Effector CD8-positive, alpha-beta T cell (primary cell): ENCODE results near the gene FARP1.

Source experiments
- DNase-seq: peaks from one replicate; lab custom pipeline; 2025; lab: John Stamatoyannopoulos, UW

The FARP1 gene

DNA sequence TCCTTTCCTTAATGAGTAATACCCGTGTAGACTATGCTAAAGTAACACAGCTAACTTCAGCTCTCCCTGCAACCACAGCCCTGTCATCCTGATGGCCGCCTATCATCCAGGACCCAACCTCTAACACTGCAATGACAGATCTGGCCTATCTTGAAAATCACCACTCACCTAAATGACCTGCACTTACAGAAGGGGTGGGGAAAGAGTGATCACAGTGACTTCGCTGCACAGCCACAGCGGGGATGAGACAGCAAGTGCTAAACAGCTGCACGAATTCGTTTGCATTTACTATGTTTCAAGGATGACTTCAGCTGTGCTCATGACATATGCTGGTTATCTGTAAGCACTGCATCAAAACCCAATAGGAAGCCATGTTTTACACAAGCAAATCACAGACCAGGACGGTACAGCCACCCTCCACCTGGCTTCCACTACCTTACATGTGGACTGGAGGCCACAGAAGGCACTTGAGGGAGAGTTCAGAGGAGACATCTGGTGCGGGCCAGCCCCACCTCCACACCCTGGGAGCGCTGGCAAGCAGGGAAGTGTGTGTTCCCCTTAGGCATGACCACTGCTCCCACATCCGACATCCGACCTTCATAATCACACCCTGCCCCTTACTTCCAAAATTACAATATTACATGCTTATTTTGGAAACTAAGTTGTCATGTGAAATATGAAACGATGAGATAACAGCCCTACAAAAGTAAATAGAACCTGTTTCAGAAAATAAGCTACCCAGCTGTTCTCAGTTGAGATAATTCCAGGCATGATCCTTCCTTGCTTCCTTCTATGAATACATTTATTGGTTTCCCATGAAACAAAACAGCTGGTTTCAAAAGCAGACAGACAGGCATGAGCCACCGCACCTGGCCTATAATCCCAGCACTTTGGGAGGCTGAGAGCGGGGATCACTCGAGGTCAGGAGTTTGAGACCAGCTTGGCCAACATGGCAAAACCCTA is 338.3 kb downstream of the FARP1 start:
- DNase-seq: no peak

DNA sequence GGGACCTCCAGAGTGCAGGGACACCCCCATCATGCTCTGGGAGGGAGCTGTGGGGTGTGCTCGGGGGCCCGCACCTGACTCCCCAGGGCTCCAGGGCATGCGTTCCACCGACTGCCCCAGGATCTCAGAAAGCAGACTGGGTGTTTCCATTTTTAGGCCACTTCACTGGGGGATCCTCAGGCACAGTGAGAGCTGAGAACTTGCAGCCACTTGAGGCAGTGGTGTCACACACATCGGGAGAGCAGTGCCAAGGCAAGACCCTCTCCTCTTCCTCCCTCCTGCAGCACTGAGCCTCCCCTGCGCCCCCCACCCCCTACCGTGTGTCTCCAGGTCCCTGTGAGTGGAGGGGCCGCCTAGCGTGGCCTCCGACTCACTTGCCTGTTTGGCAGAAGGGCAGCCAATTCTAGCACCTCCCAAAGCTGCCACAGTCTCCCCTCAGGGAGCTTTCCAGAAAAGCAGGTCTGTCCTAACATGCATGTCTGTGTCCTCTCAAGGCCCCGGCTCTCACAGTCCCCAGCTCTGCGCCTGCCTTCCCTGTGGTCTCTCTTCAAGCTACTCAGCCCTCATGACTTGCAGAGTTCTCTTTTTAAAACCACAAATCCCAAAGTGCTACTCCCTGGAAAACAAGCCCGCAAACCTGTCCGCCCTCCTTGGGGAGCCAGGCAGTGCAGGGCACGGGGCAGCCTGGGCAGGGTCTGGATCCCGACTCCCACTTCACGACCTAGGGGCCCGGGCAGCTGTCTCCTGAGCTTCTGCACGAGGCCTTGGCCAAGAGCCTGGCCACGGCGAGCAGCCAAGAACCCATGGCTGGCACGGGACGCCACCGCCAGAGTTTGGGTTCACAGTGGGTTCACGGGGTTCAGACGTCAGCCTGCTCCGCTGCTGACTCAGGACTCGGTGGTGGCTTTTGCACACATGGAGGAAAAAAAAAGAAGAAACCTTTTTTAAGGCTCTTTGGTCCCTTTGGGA is 339.9 kb downstream of the FARP1 start:
- DNase-seq: no peak

DNA sequence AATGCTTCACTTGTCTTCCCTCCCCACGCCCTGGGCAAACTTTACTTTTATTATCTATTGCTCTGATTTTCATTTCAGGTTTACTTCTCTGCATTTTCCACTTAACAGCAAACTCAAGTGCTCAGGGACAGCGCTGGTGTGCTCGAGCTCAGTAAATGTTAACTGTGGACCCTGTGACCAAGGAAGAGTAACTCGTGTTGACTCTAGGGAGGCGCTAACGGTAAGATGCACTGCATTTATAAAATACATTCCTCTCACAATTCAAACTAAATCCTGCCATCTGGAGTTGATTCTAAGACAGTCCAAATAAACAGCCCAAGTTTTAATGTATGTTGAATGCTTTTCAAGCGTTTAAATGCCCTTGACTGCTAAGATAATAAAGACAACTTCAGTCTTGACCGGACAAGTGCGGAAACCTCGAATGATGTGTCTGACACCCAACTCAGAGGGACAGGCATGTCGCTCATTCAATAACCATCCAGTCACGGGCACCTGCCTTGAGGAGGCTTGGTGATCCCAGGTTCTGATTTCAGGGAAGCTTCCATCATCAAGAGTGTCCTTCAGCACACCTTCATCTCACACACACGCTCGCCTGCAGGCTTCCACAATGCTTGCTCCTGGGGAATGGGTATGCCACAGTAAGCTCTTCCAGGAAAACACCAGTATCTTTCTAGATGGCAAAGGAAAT is 340.9 kb downstream of the FARP1 start:
- no peak for DNase-seq

DNA sequence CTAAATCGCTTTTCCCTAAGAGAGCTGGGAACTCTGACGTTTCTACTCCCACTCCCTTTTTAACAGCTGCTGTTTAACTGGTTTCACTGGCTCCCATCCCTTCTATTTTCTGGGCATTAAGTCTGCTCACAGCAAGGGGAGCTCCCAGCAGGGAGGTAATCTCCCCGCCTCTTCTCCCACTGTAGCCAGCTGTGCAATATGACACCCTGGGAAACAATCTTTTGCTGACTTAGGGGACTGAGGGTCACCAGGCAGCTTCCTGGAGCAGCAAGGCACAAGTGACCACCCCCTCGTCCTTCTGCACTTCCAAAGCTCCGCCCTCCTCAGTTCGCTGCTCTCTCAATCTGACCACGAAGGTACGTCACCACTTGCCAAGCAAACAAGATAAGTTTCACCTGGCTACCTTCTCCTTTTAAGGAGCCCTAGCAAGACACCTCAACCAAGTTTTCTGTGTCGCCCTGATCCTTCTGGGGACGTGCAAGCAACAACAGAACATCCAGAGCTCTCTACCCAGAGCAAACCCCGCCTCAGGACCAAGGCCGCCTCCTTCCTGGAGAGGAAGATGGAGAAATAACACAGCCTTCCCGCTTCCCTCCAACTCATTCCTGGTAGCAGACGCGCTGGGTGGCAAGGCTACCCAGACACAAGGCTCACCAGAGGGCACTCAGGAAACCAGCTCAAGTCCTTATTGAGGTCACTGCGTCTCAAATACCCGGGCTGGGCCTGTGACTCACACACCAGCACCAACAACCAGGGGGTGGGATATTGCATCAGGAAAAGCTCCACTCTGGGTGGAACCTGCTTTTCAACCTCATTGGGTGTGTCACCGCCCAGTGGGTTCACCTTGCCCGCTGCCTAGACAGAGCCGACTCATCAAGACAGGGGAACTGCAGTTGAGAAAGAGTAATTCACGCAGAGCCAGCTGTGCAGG is 341.7 kb downstream of the FARP1 start:
- no peak for DNase-seq

DNA sequence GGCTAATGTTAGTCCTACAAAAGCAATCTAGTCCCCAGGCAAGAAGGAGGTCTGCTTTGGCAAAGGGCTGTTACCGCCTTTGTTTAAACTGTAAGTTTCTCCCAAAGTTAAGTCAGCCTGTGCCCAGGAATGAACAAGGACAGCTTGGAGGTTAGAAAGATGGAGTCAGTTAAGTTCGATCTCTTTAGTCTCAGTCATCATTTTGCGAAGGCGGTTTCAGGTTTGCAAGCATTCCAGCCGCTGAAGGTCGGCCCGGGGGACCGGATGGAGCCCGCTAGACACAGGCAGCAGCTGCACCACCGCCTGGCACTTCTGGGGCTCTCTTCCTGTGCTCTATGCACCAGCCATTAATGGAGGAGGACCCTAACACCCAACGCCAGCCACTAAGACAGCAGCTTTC is 342.7 kb downstream of the FARP1 start:
- DNase-seq: no peak

DNA sequence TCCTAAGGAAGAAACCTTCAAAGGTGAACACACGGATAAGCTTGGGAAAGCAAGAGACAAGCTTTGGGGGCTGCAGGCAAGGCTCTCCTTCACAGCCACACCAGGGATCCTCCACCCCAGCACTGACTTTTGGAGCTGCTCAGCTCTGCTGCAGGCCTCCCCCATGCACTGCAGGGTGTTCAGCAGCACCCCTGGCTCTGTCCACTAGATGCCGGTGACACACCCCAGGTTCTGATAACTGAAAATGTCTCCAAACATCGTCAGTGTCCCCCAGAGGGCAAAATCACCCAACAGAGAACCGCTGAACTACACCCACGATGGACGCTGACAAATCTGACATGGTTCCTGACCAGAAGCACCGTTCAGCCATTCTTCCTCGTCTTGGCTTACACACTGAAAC is 343.5 kb downstream of the FARP1 start:
- DNase-seq: no peak

DNA sequence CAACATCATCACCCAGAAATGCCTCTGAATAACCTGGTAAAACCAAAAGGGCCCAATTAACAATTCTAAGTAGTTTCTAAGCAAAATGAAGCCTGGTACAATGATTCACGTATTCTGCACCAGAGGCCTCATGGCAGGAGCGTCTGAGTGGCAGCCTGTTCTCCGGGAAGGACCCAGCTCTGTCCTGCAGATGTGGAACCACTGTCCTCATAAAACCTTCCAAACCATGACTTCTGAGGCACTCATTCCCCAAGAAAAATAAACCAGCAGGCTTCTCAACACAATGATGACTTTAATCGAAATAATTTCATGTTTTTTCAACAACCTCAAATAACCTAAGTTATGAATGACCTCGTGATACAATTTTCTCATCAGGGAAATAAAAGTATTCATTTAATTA is 344.1 kb downstream of the FARP1 start:
- DNase-seq: no peak

DNA sequence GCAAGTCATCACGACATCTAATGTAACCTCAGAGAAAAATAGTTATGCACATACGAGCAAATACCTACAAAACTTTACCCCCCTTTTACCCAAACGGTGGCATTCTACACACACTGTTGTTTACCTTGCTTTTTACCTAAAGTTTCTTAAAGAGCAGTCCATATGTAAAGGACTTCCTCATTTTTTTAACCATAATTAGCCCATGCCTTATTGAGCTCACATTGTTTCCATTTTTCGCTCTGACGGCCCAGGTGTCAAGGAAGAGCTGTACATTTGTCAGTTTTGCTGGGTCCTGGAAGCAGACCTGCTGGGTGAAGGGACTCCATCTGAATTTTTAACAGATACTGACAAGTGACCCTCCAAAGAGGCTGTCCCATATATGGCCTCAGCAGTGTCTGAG is 344.6 kb downstream of the FARP1 start:
- no peak for DNase-seq

DNA sequence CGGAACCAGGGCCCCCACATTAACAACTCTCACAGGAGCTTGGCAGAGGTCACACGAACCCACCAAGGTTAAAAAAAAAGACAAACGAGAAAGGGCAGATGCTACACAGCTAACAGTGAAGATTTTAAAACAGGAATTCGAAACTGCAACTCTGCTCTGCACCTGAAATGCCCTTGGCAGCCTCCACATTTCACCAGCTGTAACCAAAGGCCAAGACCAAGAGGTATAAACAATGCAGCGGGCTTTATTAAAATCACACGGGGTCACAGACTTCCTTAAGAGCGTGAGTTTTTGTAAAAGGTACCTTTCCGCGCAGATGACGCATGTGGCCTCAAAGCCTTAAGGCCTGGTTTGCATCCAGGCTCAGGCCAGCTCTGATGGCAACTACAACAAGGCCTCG is 345.8 kb downstream of the FARP1 start:
- DNase-seq: no peak

DNA sequence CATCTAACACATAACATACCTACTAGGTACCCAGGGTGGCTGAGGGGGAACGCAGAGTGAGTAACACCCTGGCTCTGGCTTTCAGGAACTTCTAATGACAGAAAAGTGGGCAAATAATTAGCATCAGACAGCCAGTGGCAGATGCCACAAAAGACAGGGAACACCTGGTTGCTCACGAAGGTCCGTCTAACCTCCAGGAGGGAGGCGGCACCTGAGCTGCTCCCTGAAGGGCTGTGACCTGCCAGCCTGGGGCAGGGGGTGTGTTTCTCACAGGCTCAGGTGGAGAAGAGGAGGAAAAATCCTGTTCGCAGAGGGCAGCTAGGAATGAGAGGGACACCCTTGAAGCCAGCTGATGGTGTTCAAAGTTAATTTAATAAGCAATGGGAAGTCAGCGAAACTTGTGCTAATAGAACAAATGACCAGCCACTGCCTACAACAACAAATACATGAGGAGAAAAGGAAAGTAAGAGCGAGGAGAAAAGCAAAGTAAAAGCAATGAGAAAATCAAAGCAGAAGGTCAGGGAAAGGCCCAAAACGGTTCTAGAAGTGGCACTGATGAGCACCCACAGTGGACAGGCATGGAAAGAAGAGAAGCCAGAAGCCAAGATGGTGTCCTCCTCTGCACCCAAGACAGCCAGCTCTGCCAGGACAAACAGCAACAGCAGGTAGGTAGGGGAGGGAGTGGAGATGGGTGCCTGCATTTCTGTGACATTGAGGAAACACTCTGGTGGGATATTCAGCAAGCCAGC is 346.7 kb downstream of the FARP1 start:
- DNase-seq: no peak

DNA sequence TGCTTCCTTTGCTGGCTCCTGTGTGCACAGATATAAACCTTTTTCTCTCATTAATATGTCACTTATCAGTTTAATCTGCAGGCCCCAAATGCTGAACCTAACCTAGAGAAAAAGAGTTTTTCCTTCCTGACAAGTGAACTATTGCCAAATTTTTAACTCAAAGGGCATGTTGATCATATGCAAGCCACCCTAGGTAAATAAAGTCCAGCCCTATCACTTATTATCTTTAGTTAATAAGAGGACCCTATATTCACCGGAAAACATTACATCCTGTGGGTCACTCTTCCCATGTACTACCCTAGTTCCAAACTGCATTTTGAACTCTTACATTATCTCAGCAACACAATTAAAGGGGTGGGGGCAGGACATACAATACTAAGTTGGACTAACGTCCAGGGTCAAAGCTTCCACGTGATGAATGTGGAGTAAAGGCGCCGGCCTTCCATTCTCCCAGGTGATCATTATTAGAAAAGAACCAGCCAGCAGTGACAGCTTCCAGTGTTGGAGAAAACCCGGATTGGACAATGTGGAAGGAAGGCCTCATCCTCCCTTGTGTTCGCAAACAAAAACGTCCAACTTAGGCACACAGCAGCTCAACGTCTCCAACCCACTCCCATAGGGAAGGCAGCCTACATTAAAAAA is 347.4 kb downstream of the FARP1 start:
- DNase-seq: no peak

DNA sequence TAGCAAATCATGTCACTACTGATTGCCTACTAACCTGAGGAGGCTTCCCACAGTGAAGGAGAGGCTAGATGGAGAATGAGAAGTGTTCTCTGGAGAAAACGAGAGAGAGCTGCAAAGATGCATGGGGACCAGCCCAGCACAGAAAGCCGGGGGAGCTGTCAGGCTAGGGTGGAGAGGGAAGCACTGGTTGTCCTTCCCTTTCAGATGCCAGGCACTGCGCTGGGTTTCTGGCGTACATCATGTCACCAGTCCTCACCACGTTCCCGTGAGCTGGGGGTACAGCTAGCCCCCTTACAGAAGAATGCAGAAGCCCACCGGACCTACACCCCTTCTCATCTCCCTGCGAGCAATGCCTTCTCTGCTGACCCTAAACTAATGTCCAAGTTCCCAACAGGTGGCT is 348.0 kb downstream of the FARP1 start:
- no peak for DNase-seq

DNA sequence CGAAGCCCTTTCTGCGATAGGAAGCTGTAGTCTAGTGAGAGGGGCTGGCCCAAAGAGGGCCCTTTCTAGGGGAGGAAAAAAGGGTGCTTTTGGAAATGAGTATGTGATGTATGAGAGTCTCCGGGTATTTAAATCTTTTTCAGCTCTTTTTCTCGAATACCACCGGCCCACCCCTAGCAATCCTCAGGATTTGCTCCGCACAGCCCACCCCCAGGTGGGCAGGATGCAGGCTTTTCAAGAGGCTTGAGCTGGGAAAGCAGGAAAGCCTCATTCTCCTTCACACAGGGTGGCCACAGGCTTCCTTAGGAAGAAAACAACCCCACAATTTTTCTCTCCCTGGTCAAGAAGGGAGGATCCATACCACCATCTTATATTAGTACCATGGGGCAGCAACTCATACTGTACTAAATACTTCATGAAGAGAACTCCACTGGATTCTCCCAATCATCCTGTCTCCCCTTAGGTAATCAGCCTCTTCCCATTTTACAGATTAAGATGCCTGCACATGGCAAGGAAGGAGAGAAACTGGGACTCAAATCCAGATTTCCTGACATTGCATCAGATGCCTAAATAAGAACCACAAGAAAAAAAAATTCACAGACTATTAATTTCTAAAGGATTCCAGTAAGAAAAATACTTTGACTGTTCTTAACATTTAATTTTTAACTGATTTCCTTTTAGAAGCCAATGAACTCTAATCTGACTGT is 349.6 kb downstream of the FARP1 start:
- no peak for DNase-seq

DNA sequence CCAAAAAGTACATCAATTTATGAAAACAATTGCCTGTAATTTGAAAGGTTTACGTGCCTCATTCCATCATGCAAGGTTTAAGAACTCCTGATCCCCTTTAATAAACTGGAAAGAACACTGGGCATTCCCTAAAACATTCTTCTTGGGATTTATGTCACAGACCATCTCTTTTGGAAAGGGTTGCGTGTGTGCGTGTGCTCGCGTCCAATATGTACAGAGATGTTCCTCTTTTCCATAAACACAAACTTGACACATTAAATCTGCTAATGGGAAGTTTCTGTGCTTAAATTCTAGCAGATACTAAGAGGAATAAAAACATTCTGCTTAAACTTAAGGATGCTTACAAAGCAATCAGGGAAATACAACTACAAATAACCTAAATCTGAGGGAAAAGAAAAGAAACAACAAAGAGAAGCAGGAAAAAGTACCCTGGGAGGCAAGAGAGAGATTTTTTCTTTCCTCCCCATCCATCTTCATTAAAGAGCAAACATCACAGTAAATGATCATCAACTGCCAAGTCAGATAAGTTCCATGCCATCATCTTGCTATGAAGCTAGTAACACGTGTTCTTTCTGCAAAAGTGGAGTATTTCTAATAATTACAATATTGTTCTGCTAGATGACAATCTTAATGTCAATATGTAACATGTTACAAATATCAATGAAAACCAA is 350.3 kb downstream of the FARP1 start:
- DNase-seq: no peak

DNA sequence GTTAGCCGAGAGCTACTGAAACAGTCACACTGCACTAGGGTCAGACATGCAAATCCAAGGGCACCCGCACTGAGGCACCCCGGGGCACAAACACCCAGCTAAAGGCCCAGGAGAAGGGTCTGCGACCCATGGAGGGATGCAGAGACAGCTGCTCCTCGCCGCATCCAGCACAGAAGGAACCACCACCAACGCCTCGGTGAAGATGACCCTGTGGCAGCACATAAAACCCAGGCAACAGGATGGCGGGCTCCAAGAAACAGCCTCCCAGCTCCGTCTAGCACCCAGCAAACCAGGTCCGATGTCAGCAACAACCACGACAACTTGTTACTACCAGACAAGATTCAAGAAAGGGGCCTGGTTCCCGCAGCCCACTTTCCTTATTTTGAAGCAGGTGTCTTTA is 351.9 kb downstream of the FARP1 start:
- DNase-seq: no peak

DNA sequence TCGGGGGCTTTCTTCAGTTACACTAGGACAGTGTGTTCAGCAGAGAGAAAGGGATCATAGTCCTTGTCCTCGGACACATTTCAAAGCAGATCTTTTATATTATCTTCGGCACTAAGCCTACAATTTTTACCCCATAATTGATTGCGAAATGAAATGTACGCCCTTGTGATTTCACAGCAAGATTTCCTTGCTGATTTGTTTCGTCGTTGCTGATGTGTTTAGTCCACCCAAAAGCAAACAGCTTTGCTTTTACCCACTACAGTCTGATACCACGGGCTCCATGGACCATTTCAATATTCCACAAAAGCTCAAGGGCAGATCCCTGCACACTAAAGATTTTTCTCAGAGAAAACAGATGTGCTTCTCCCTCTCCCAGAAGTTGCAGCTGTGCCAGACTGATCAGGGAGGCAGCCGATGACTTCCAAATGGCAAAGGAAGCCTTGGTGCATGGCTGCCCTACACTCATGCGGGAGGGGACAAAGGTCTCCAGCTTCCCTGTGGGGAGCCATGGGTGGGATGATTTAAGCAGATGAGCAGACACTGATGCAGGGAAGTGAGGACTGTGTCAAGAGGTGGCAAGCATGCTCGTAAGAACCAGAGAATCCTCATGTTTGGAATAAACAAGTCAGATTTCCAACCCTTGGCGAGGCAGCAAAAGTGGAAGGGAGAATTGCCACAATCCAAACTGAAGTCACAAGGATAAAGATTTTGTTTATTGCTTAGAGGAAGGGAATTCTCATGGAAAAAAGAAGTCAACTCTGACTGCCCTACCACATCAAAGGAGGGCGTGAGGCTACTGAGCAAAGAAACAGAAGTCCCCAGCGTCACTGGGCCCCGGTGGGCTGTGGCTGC is 353.0 kb downstream of the FARP1 start:
- no peak for DNase-seq

DNA sequence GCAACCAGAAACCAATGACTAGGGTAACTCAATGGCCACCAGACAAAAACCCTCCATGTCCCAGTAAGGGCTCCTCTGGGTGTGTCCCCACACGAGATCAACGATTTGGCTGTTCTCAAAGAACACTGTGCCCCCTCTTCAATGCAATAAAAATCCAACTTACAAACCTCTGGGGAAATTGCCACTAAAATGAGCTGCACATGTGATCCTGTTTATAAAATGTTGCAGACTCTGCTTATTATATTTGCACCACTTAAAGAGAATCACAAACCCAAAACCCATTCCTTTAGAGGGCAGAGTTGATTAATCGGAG is 353.5 kb downstream of the FARP1 start:
- no peak for DNase-seq

DNA sequence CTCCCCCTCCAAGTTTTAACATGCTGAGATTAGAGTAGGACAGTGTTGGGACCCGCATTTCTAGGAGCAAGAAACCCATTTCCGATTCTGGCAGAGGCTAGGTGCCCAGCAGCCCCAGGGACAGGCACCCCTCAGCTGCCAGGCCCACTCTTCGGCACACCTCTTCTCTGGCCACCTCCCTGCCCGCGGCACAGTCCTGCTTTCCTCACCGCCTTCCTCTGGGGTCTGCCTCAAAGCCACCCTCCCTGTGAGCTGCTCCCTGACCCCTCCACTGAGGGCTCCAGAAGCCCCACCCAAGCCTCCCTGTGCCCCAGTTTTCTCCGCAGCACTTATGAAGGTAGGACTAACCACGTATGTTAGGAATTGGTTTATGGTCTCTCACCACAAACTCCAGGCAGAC is 354.1 kb downstream of the FARP1 start:
- DNase-seq: no peak
